Measurements from ENCODE around the gene NEU4.

DNA sequence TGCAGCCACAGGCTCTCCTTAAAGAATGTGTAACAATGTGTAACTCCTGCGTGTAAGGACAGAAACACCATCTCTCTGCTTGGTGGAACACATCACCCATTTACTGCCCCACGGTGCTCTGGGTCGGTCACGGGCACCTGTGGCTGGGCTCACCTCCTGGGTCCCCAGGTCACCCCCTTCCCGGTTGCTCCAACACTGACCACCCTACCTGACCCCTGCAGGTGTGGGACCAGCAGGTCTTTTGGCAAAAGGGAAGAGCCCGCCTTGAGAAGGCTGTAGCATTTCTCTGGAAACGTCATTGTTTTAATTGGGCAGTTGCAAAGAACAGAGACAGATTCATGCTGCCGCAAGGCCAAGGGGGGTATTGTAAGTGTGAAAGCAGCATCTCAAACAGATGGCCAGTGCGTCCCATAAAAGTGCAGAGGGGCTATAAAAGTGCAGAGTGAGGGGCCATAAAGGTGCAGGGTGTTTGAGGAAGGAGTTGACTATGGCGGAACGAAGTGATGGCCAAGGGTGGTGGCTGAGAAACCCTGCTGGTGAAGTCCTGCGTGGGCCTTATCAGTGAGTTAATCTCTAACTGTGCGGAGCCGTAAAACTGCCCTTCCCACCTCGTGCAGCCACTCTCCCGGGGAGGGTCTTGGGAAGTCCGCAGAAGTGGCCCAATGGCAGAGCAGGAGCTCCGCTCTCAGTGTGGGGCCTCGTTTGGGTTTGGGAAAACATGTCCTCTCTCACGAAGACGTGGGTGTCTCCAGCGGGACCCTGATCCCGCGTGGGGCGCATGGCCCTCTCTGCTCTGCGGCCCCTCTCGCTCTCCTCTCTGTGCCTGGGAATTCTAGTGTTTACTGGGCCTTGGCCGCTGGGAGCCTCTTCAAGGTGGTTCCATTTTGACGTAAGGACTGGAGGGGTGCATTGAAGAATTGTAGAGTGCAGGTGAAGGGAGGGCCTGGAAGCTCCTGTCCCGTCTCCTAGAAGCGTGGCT lies 13.7 kb upstream of the NEU4 start:
- no peak for TF ChIP-seq CTCF (IDR thresholded peaks at IDR 0.05)
- no peak for TF ChIP-seq POLR2A (IDR thresholded peaks at IDR 0.05)

Data from thyroid gland (tissue), 4 donors.